ENCODE results near the gene PPARG.

Gene PPARG

GRCh38 chr3:12483410-12483809 is 194.5 kb downstream of the PPARG start:
- Histone ChIP-seq H3K4me1 (ENCODE audit: insufficient read depth, insufficient read length) (peaks cover 3% of the 10 kb centered on the region), H3K9me3 (ENCODE audit: insufficient read depth, low read length) (no peaks in the 10 kb centered on the region), H3K9ac (ENCODE audit: insufficient read length, low read depth) (peak overlapping the region; percentile 68), H3K4me3 (ENCODE audit: insufficient read length, low read depth) (peak overlapping the region; percentile 87), H3K36me3 (ENCODE audit: insufficient read depth, insufficient read length, low read length) (peaks cover 23% of the 10 kb centered on the region), H3K27me3 (ENCODE audit: insufficient read depth, insufficient read length) (no peaks in the 10 kb centered on the region)
- no peak for DNase-seq (ENCODE audit: low read depth, low spot score)
- no peak for TF ChIP-seq YY1 (IDR thresholded peaks at IDR 0.05; ENCODE audit: insufficient read depth, insufficient read length)

- peaks cover 27% of the 10 kb centered on the region for H3K36me3 ChIP-seq (ENCODE audit: insufficient read depth, insufficient read length, low read length)
- H3K9me3 ChIP-seq (ENCODE audit: insufficient read depth, low read length) = no peaks in the 10 kb centered on the region
- TF ChIP-seq SUZ12 (IDR thresholded peaks at IDR 0.05; ENCODE audit: extremely low read depth, insufficient read depth, insufficient read length) (no peak), ZNF274 (IDR thresholded peaks at IDR 0.05; ENCODE audit: low read depth, low read length) (no peak), YY1 (IDR thresholded peaks at IDR 0.05; ENCODE audit: insufficient read depth, insufficient read length) (no peak)
- peaks cover 3% of the 10 kb centered on the region for H3K4me1 ChIP-seq (ENCODE audit: insufficient read depth, insufficient read length)
- DNase-seq (ENCODE audit: low read depth, low spot score) = no peak
- H3K4me3 ChIP-seq (ENCODE audit: insufficient read length, low read depth) = peak overlapping the region; percentile 87
- H3K9ac ChIP-seq (ENCODE audit: insufficient read length, low read depth) = peak overlapping the region; percentile 68
- H3K27me3 ChIP-seq (ENCODE audit: insufficient read depth, insufficient read length) = no peaks in the 10 kb centered on the region
Observed at GRCh38 chr3:12483872-12484197, 195.0 kb downstream of the PPARG start.
